GM19238 (cell line): ENCODE measurements around the gene FAR2.

Experiments
- DNase-seq: peaks from one replicate; pipeline ENCODE4 v3.0.0; 2011; ENCODE audit warnings: low spot score; ENCODE audit not compliant: insufficient read length

The FAR2 gene

GRCh38 chr12:29201746-29202145 lies 52.7 kb downstream of the FAR2 start:
- DNase-seq: no peak

GRCh38 chr12:29204521-29204920 lies 55.4 kb downstream of the FAR2 start:
- no peak for DNase-seq

GRCh38 chr12:29207120-29207519 lies 58.0 kb downstream of the FAR2 start:
- DNase-seq: no peak

GRCh38 chr12:29208060-29208459 lies 59.0 kb downstream of the FAR2 start:
- DNase-seq: no peak

- no peak for DNase-seq
Observed at GRCh38 chr12:29208936-29209701, 60.0 kb downstream of the FAR2 start.

GRCh38 chr12:29211696-29212095 lies 62.6 kb downstream of the FAR2 start:
- DNase-seq: no peak

- no peak for DNase-seq
Observed at GRCh38 chr12:29212682-29213403, 63.8 kb downstream of the FAR2 start.

GRCh38 chr12:29216266-29216665 lies 67.2 kb downstream of the FAR2 start:
- DNase-seq: no peak

- DNase-seq: no peak
Observed at GRCh38 chr12:29216797-29217575, 67.9 kb downstream of the FAR2 start.

GRCh38 chr12:29220632-29221336 lies 71.7 kb downstream of the FAR2 start:
- DNase-seq: no peak

GRCh38 chr12:29222200-29222599 lies 73.1 kb downstream of the FAR2 start:
- no peak for DNase-seq

GRCh38 chr12:29223426-29223825 lies 74.3 kb downstream of the FAR2 start:
- DNase-seq: no peak

- no peak for DNase-seq
Observed at GRCh38 chr12:29223956-29224543, 75.0 kb downstream of the FAR2 start.

GRCh38 chr12:29224572-29224971 lies 75.5 kb downstream of the FAR2 start:
- no peak for DNase-seq

GRCh38 chr12:29225834-29226233 lies 76.8 kb downstream of the FAR2 start:
- no peak for DNase-seq

- DNase-seq: no peak
Observed at GRCh38 chr12:29226616-29227015, 77.5 kb downstream of the FAR2 start.

- no peak for DNase-seq
Observed at GRCh38 chr12:29228474-29229157, 79.5 kb downstream of the FAR2 start.

- no peak for DNase-seq
Observed at GRCh38 chr12:29229158-29229505, 80.1 kb downstream of the FAR2 start.

GRCh38 chr12:29229937-29230336 lies 80.9 kb downstream of the FAR2 start:
- DNase-seq: no peak

GRCh38 chr12:29230800-29231560 lies 81.9 kb downstream of the FAR2 start:
- DNase-seq: no peak
